ENCODE results near the gene PCP4. TPM values are rescaled to one million over a fixed set of nuclear protein-coding genes. Genes with fewer than 3 reads are reported as not detected.

Gene PCP4
- total RNA-seq, result 10 to 100 TPM in 1 of 4 donors, 1 to 10 TPM in 3; 1.3 to 12.4 (median 1.7) TPM

DNA sequence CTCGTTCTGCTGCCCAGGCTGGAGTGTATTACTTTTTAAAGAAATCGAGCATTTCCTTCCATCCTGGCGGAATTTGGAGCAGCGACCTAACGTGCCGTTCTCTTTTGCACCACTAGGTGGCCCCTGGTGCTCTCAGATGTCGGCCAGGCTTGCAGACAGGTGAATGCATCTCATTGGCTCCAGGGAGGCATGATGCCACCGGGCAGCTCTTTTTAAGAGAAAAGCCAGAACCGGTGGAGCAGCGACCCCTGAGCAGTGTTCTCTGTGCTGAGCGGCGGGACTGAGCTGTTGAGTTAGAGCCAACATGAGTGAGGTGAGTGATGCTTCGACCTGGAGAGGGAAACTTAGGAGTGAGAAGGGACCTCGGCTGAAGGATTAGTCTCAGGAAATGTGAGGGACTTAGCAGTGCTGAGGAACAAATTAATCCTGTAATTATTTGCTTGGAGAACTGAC is at the start of gene PCP4:
Gene PCP4 (plus strand): TSS at position 241 of the 453 bp plus-strand sequence. CDS start 64 bp downstream, at position 305.
- no peak within 1 kb of the TSS for H3K27ac ChIP-seq
- no peak for DNase-seq (ENCODE audit: low spot score in 2 of 2)
- no peaks in the 10 kb centered on the region for H3K36me3 ChIP-seq
- peaks cover 4% of the 10 kb centered on the region for H3K27me3 ChIP-seq
- TF ChIP-seq EP300 (IDR thresholded peaks at IDR 0.05), result no peak
- TF ChIP-seq, protein P1, sequence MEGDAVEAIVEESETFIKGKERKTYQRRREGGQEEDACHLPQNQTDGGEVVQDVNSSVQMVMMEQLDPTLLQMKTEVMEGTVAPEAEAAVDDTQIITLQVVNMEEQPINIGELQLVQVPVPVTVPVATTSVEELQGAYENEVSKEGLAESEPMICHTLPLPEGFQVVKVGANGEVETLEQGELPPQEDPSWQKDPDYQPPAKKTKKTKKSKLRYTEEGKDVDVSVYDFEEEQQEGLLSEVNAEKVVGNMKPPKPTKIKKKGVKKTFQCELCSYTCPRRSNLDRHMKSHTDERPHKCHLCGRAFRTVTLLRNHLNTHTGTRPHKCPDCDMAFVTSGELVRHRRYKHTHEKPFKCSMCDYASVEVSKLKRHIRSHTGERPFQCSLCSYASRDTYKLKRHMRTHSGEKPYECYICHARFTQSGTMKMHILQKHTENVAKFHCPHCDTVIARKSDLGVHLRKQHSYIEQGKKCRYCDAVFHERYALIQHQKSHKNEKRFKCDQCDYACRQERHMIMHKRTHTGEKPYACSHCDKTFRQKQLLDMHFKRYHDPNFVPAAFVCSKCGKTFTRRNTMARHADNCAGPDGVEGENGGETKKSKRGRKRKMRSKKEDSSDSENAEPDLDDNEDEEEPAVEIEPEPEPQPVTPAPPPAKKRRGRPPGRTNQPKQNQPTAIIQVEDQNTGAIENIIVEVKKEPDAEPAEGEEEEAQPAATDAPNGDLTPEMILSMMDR (IDR thresholded peaks at IDR 0.05), result peak; percentile 22 to 67
- no peaks in the 10 kb centered on the region for H3K9me3 ChIP-seq
- H3K4me1 ChIP-seq, result no peaks in the 10 kb centered on the region
- 7% methylated on average over 14 of the region's 14 CpGs for WGBS
- no peak within 1 kb of the TSS for H3K4me3 ChIP-seq

DNA sequence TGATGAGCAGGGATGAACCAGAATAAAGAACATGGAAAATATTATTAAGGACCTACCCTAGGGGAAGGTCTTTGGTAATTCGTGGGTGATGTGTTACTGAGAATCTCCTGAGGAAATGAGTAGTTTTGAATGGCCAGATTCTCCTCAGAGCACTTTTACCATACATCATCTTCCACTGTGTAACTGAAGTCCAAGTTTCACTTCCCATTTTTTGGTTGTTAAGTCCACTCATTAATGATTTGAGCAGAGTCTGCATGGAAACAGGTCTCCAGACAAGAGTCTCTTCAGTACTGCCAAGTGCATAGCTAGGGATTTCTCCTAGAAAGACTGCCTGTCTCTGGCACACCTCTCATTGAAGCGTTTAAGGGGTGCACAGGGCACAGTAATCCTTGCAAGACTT is 48.7 kb upstream of the PCP4 start:
- no peak for DNase-seq (ENCODE audit: low spot score in 2 of 2)

DNA sequence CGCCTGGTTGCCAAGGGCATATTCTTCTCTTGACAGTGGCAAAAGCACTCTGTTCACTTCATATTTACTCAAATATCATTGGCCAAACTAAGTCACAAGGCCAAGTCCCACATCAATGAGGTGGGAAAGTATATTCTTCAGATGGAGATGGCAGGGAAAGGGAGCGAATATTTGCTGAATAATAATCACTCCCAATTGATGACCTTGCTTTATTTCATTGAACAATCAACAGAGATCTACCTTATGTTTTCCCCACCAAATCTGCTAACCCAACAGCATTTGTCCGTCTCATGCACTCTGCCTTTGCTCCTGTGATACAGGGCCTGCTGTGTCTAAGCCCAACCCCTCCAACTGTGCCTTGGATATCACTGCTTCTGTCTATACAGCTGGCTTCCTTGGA is 45.2 kb upstream of the PCP4 start:
- 89% methylated on average over 3 of the region's 3 CpGs for WGBS
- DNase-seq (ENCODE audit: low spot score in 2 of 2), result no peak
- Histone ChIP-seq H3K27me3 (no peaks in the 10 kb centered on the region), H3K36me3 (no peaks in the 10 kb centered on the region), H3K4me1 (no peaks in the 10 kb centered on the region), H3K9me3 (no peaks in the 10 kb centered on the region), H3K4me3 (no peak overlapping the region), H3K27ac (no peak overlapping the region)
- TF ChIP-seq, protein P1 (IDR thresholded peaks at IDR 0.05), result no peak
- TF ChIP-seq POLR2AphosphoS5 (IDR thresholded peaks at IDR 0.05) (no peak), EP300 (IDR thresholded peaks at IDR 0.05) (no peak), POLR2A (IDR thresholded peaks at IDR 0.05) (no peak)

More for the DNA sequence above, 48.7 kb upstream of the PCP4 start:
- Histone ChIP-seq H3K4me3 (no peak overlapping the region), H3K27ac (no peak overlapping the region), H3K9me3 (no peaks in the 10 kb centered on the region), H3K36me3 (no peaks in the 10 kb centered on the region), H3K27me3 (no peaks in the 10 kb centered on the region), H3K4me1 (no peaks in the 10 kb centered on the region)
- 72% methylated on average over 2 of the region's 2 CpGs for WGBS
- TF ChIP-seq, protein P1 (IDR thresholded peaks at IDR 0.05), result no peak
- TF ChIP-seq POLR2A (IDR thresholded peaks at IDR 0.05) (no peak), EP300 (IDR thresholded peaks at IDR 0.05) (no peak), POLR2AphosphoS5 (IDR thresholded peaks at IDR 0.05) (no peak)

DNA sequence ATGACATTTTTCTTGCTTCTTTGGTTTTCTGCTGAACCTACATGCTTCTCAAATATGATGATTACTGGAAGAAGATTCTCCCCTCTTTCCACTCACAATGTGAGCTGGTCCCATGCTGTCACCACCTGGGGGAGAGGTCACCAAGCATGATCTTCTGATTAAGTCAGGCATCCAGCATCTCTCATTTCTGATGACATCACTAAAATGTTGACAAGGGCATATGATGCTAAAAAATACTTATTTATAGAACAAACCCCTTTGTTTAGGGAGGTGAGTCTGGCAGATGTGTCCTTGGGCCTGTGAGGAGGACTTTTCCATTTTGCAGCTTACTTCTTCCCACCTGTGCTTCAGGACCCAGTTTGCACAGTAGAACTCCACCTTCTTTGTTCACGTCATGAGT is 42.0 kb upstream of the PCP4 start:
- Histone ChIP-seq H3K27me3 (no peaks in the 10 kb centered on the region), H3K36me3 (no peaks in the 10 kb centered on the region), H3K9me3 (no peaks in the 10 kb centered on the region), H3K27ac (no peak overlapping the region), H3K4me3 (no peak overlapping the region), H3K4me1 (no peaks in the 10 kb centered on the region)
- TF ChIP-seq POLR2AphosphoS5 (IDR thresholded peaks at IDR 0.05) (no peak), EP300 (IDR thresholded peaks at IDR 0.05) (no peak), POLR2A (IDR thresholded peaks at IDR 0.05) (no peak)
- TF ChIP-seq, protein P1 (IDR thresholded peaks at IDR 0.05), result no peak
- 87% methylated on average over 1 of the region's 1 CpG for WGBS
- DNase-seq (ENCODE audit: low spot score in 2 of 2), result no peak

DNA sequence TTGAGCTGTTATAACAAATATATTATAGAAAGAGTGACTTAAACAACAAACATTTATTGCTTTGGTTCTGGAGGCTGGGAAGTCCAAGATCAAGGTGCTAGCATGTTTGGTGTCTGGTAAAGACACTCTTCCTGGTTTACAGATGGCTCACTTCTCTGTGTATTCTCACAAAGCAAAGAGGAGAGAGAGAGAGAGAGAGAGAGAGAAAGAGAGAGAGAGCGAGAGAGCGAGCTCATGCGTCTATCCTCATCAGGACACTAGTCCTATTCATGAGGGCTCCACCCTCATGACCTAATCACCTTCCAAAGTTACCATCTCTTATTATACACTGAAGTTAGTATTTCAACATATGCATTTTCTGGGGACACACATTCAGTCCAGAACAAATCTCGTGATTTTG is 32.7 kb upstream of the PCP4 start:
- DNase-seq (ENCODE audit: low spot score in 2 of 2), result no peak
- H3K27ac ChIP-seq, result no peak overlapping the region

More for the DNA sequence above, 32.7 kb upstream of the PCP4 start:
- TF ChIP-seq EP300 (IDR thresholded peaks at IDR 0.05) (no peak), POLR2AphosphoS5 (IDR thresholded peaks at IDR 0.05) (no peak), POLR2A (IDR thresholded peaks at IDR 0.05) (no peak)
- TF ChIP-seq, protein P1 (IDR thresholded peaks at IDR 0.05), result no peak
- Histone ChIP-seq H3K4me1 (no peaks in the 10 kb centered on the region), H3K27me3 (no peaks in the 10 kb centered on the region), H3K9me3 (no peaks in the 10 kb centered on the region), H3K36me3 (no peaks in the 10 kb centered on the region), H3K4me3 (no peak overlapping the region)
- 72% methylated on average over 4 of the region's 4 CpGs for WGBS
